ENCODE results near the gene CFAP157.

The CFAP157 gene

GRCh38 chr9:127706836-127707241, at the start of gene CFAP157:
Gene CFAP157, plus strand, starts transcription at chr9:127706988. Its CDS starts 44 bp downstream, at chr9:127707032.
- no peak for DNase-seq

GRCh38 chr9:127658428-127658827, 48.4 kb upstream of the CFAP157 start:
- DNase-seq, result no peak

GRCh38 chr9:127660886-127661741, 45.7 kb upstream of the CFAP157 start:
- no peak for DNase-seq

- DNase-seq, result no peak
Measured at GRCh38 chr9:127662617-127663016, 44.2 kb upstream of the CFAP157 start.

GRCh38 chr9:127664324-127664677, 42.5 kb upstream of the CFAP157 start:
- no peak for DNase-seq

- no peak for DNase-seq
Measured at GRCh38 chr9:127664678-127665507, 41.9 kb upstream of the CFAP157 start.

GRCh38 chr9:127667127-127667844, 39.5 kb upstream of the CFAP157 start:
- DNase-seq, result no peak

GRCh38 chr9:127667906-127668305, 38.9 kb upstream of the CFAP157 start:
- no peak for DNase-seq

- DNase-seq, result no peak
Measured at GRCh38 chr9:127673234-127673633, 33.6 kb upstream of the CFAP157 start.

- DNase-seq, result no peak
Measured at GRCh38 chr9:127676638-127677037, 30.1 kb upstream of the CFAP157 start.

GRCh38 chr9:127679506-127679905, 27.3 kb upstream of the CFAP157 start:
- DNase-seq, result no peak

GRCh38 chr9:127680226-127680625, 26.6 kb upstream of the CFAP157 start:
- no peak for DNase-seq

GRCh38 chr9:127680846-127681245, 25.9 kb upstream of the CFAP157 start:
- DNase-seq, result no peak

- DNase-seq, result no peak
Measured at GRCh38 chr9:127682351-127683136, 24.2 kb upstream of the CFAP157 start.

GRCh38 chr9:127683723-127684122, 23.1 kb upstream of the CFAP157 start:
- no peak for DNase-seq

GRCh38 chr9:127684576-127684975, 22.2 kb upstream of the CFAP157 start:
- DNase-seq, result no peak

- DNase-seq, result no peak
Measured at GRCh38 chr9:127686461-127687393, 20.1 kb upstream of the CFAP157 start.

- no peak for DNase-seq
Measured at GRCh38 chr9:127689329-127690000, 17.3 kb upstream of the CFAP157 start.

GRCh38 chr9:127690735-127691134, 16.1 kb upstream of the CFAP157 start:
- DNase-seq, result no peak

- DNase-seq, result no peak
Measured at GRCh38 chr9:127692071-127692470, 14.7 kb upstream of the CFAP157 start.

- DNase-seq, result no peak
Measured at GRCh38 chr9:127693143-127693542, 13.6 kb upstream of the CFAP157 start.

All from activated effector memory CD4-positive, alpha-beta T cell treated with Interleukin-2 at 50 U/mL for 16 hours (primary cell).